Prostate gland (tissue), 2 donors: ENCODE results near the gene PIGQ. TPM values are rescaled to one million over a fixed set of nuclear protein-coding genes. Genes with fewer than 3 reads are reported as not detected.
A peak's percentile ranks its signal among the peaks of the same experiment; 100 is the strongest.

ENCODE experiments used
- DNase-seq: peaks from one replicate; pipeline ENCODE4 v3.0.0-alpha.2; 2019; ENCODE audit warnings: low spot score
- H3K27ac ChIP-seq, 2 donors: fragments of 200-600 bp; sonication (generic); 2 replicates each; pipeline ENCODE4 v1.5.1; 2017 to 2019
- H3K27me3 ChIP-seq: fragments of 200-600 bp; sonication (generic); replicated peaks from 2 replicates; pipeline ENCODE4 v1.5.1; 2019; ENCODE audit not compliant: insufficient read depth
- H3K36me3 ChIP-seq, 2 donors: fragments of 200-600 bp; sonication (generic); 1 replicate in 1 of 2; 2 replicates in 1 of 2; pipeline versions ENCODE4 v1.5.1 to v1.8.1; 2017 to 2019
- H3K4me1 ChIP-seq: fragments of 200-600 bp; sonication (generic); replicated peaks from 2 replicates; pipeline ENCODE4 v1.5.1; 2019
- H3K4me3 ChIP-seq, 2 donors: fragments of 200-600 bp; sonication (generic); 2 replicates each; pipeline ENCODE4 v1.5.1; 2017 to 2019
- H3K9me3 ChIP-seq: fragments of 200-600 bp; sonication (generic); 2 replicates; pipeline ENCODE4 v1.5.1; 2017
- POLR2A ChIP-seq: fragments of 450-650 bp; IDR thresholded peaks from one replicate; pipeline ENCODE4 v1.6.1; 2016; ENCODE audit warnings: antibody characterized with exemption, mild to moderate bottlenecking
- POLR2AphosphoS5 ChIP-seq: sonication (generic); formaldehyde crosslinking; IDR thresholded peaks from one replicate; pipeline ENCODE4 v1.6.1; 2017; ENCODE audit warnings: antibody characterized with exemption
- WGBS: methylation state at CpG from one replicate; pipeline ENCODE4 v1.1.5; 2018; 5-methylcytosine and 5-hydroxymethylcytosine counted together
- intact Hi-C: fragments of 100-400 bp; cut with DNase I; formaldehyde crosslinking; loops from one replicate; pipeline ENCODE4 v1.14.2; 2022
- total RNA-seq, 2 donors: library from RNA; depleted of rRNA; stranded (reverse); fragments of >200 nt; gene quantifications; one replicate each; pipeline ENCODE4 v1.1.0, GENCODE V29; 2016
- TF ChIP-seq, protein P1 (sequence below), 4 experiments: fragments of 200-600 bp in 2 of 4; fragments of 450-650 bp in 2 of 4; sonication (generic) in 2 of 4; IDR thresholded peaks; 1 replicate in 3 of 4; 2 replicates in 1 of 4; pipeline ENCODE4 v1.5.1; 2016 to 2019; ENCODE audit warnings: antibody characterized with exemption in 4 of 4, mild to moderate bottlenecking in 2 of 4, moderate library complexity in 2 of 4

Gene PIGQ
- total RNA-seq, 2 donors from 2014 or later, result 70.1 to 85.8 TPM

DNA sequence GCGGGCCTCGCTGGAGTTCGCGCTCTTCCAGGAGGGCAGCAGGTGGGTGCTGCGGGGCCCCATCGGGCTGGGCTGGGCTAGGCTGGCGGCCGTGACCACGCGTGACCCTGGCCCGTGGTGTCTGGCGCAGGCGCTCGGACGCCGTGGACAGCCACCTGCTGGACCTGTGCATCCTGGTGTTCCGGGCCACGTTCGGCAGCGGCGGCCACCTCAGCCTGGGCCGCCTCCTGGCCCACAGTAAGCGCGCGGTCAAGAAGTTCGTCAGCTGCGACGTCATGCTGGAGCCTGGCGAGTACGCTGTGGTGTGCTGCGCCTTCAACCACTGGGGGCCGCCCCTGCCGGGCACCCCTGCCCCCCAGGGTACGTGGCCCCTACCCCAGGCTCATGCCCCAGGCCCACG is 17.6 kb upstream of the PIGQ start:
- H3K4me3 ChIP-seq, result no peak overlapping the region
- H3K36me3 ChIP-seq, result no peaks in the 10 kb centered on the region
- 98% methylated on average over 11 of the region's 35 CpGs for WGBS

DNA sequence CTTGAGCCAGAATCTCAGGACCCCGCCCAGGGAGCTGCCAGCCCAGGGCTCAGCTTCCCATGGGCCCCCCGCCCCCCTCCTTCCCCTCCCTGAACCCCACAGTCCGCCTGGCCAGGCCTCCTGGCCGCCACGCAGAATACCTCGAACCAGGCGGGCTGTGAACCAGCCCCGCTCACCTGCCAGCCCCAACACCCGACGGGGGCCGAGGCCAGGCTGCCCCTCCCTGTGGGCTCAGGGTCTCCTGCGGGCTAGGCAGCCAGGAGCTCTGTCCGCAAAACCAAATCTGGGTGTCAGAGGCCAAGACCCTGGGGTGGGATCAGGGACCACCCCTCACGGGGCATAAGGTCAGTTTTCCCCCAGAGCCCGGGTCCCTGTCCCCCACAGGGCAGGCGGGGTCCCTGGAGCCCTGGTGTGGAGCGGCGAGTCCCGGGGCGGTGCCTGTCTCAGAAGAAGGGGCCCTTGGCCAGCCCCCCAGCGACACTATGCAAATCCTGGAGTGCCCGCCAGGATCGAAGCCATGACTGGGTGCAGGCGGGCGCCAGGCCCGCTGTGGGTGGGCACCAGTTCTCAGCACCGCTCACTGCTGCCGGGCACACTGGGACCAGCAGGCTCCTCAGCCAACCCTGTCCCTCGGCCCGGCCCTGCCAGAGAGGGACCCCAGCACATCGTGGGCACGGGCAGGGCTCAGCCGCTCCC is 16.0 kb upstream of the PIGQ start:
- Histone ChIP-seq H3K27ac (no peak overlapping the region), H3K9me3 (no peaks in the 10 kb centered on the region), H3K4me3 (no peak overlapping the region), H3K27me3 (no peaks in the 10 kb centered on the region), H3K4me1 (no peaks in the 10 kb centered on the region), H3K36me3 (no peaks in the 10 kb centered on the region)
- DNase-seq, result no peak
- WGBS, result 90% methylated on average over 28 of the region's 33 CpGs
- TF ChIP-seq, protein P1, sequence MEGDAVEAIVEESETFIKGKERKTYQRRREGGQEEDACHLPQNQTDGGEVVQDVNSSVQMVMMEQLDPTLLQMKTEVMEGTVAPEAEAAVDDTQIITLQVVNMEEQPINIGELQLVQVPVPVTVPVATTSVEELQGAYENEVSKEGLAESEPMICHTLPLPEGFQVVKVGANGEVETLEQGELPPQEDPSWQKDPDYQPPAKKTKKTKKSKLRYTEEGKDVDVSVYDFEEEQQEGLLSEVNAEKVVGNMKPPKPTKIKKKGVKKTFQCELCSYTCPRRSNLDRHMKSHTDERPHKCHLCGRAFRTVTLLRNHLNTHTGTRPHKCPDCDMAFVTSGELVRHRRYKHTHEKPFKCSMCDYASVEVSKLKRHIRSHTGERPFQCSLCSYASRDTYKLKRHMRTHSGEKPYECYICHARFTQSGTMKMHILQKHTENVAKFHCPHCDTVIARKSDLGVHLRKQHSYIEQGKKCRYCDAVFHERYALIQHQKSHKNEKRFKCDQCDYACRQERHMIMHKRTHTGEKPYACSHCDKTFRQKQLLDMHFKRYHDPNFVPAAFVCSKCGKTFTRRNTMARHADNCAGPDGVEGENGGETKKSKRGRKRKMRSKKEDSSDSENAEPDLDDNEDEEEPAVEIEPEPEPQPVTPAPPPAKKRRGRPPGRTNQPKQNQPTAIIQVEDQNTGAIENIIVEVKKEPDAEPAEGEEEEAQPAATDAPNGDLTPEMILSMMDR (IDR thresholded peaks at IDR 0.05), result no peak
- TF ChIP-seq POLR2AphosphoS5, result no peak
- no peak for TF ChIP-seq POLR2A
- intact Hi-C loops, result no loop called here

More for the DNA sequence above, 17.6 kb upstream of the PIGQ start:
- no peak for DNase-seq
- H3K27me3 ChIP-seq, result no peaks in the 10 kb centered on the region
- H3K27ac ChIP-seq, result no peak overlapping the region
- intact Hi-C loops, result no loop called here
- H3K9me3 ChIP-seq, result no peaks in the 10 kb centered on the region
- H3K4me1 ChIP-seq, result no peaks in the 10 kb centered on the region
- TF ChIP-seq POLR2A (no peak), POLR2AphosphoS5 (no peak)
- TF ChIP-seq, protein P1 (IDR thresholded peaks at IDR 0.05), result no peak

DNA sequence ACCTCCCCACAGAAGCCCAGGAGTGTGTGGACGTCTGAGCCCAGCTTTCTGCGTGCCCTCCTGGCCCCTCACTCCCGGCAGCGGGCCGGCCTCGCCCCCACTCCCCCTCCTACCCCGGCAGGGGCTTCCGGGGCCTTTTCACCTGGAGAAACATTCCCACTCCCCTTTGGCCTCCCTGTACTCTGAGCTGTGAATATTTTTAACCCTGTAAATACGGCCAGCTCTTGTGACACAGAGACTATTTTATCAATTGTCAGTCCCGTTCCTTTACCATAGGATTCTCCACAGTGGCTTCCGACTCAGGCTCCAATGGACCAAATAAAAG is 15.5 kb upstream of the PIGQ start:
- TF ChIP-seq POLR2A (no peak), POLR2AphosphoS5 (no peak)
- TF ChIP-seq, protein P1 (IDR thresholded peaks at IDR 0.05), result no peak
- intact Hi-C loops, result no loop called here
- H3K4me1 ChIP-seq, result no peaks in the 10 kb centered on the region
- H3K9me3 ChIP-seq, result no peaks in the 10 kb centered on the region
- no peak overlapping the region for H3K4me3 ChIP-seq
- H3K27ac ChIP-seq, result no peak overlapping the region
- H3K36me3 ChIP-seq, result no peaks in the 10 kb centered on the region
- H3K27me3 ChIP-seq, result no peaks in the 10 kb centered on the region
- 87% methylated on average over 11 of the region's 11 CpGs for WGBS
- no peak for DNase-seq

DNA sequence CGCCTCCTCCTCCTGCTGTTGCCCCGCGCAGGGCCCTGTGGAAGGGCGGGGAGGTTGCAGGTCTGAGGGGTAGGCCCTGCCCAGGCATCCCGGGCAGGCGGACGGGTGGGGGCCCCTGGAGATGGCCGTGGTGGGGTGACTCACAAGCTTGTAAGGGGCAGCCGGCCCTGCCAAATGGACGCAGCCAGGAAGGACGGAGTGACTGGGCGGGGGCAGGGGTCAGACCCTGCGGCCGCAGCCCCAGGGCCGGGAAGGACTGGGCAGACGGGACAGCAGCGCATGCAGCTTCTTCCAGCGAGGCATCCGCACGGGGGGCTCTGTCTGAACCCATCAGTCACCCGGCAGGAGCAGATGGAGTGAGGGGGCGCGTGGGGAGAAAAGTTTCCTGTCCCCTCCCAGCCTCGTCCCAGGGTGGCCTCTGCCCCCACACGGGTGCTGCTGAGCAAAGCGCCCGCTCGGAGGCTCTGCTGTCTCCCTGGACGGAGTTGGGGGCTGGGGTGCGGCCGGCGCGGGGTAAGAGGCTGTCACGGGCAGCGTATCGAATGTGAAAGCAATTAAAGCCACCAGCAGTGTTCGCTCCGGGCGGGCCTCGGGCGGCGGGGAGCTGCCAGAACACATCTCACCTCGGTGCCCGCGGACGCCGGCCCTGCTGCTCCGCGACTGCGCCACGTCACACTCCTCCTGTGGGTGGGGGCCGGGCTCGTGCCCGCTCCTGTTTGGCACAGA is 15.0 kb upstream of the PIGQ start:
- intact Hi-C loops, result no loop called here
- no peak for TF ChIP-seq POLR2A
- TF ChIP-seq, protein P1 (IDR thresholded peaks at IDR 0.05), result no peak
- TF ChIP-seq POLR2AphosphoS5, result no peak
- Histone ChIP-seq H3K9me3 (no peaks in the 10 kb centered on the region), H3K4me1 (no peaks in the 10 kb centered on the region), H3K4me3 (no peak overlapping the region), H3K27me3 (peaks cover 1% of the 10 kb centered on the region), H3K27ac (no peak overlapping the region), H3K36me3 (no peaks in the 10 kb centered on the region)
- peak; percentile 20 for DNase-seq
- 42% methylated on average over 54 of the region's 54 CpGs for WGBS
